Type B pancreatic cell (in vitro differentiated cells): ENCODE measurements around the gene TBC1D23. TPM values are rescaled to one million over a fixed set of nuclear protein-coding genes. Genes with fewer than 3 reads are reported as not detected.
"Not testable (repeated sequence)": the region's sequence is repeated elsewhere in the genome, so short reads cannot be mapped to it uniquely, and the experiment has no call there.

Experiments
- DNase-seq: peaks from one replicate; pipeline ENCODE4 v3.0.0; 2021; ENCODE audit warnings: mixed read lengths; ENCODE audit not compliant: unreplicated experiment; ENCODE audit errors: extremely low spot score
- H3K27ac Mint-ChIP-seq: 2 replicates; pipeline ENCODE4 v1.8.0; 2021; ENCODE audit warnings: mild to moderate bottlenecking, mixed read lengths
- H3K27me3 Mint-ChIP-seq: 2 replicates; pipeline ENCODE4 v1.8.0; 2021; ENCODE audit warnings: mixed read lengths
- H3K36me3 Mint-ChIP-seq: 2 replicates; pipeline ENCODE4 v1.8.0; 2021; ENCODE audit warnings: mixed read lengths
- H3K4me1 Mint-ChIP-seq: one replicate; pipeline ENCODE4 v1.8.0; 2021; ENCODE audit warnings: mixed read lengths; ENCODE audit not compliant: unreplicated experiment
- H3K4me3 Mint-ChIP-seq: 2 replicates; pipeline ENCODE4 v1.8.0; 2021; ENCODE audit warnings: mild to moderate bottlenecking, mixed read lengths
- H3K9me3 Mint-ChIP-seq: 2 replicates; pipeline ENCODE4 v1.8.0; 2021; ENCODE audit warnings: mixed read lengths
- total RNA-seq: library from RNA; stranded (reverse); gene quantifications from 2 replicates; pipeline ENCODE4 v1.2.1, GENCODE V29; 2021; ENCODE audit warnings: low replicate concordance
- TF ChIP-seq, protein P1 (sequence below): fragments of 200-600 bp; sonication (generic); conservative IDR thresholded peaks from 2 replicates; pipeline ENCODE4 v1.5.0; 2021; ENCODE audit warnings: antibody characterized with exemption, mild to moderate bottlenecking

Gene TBC1D23
- total RNA-seq, 1 donor from 2014 or later, result 39.6 TPM

DNA sequence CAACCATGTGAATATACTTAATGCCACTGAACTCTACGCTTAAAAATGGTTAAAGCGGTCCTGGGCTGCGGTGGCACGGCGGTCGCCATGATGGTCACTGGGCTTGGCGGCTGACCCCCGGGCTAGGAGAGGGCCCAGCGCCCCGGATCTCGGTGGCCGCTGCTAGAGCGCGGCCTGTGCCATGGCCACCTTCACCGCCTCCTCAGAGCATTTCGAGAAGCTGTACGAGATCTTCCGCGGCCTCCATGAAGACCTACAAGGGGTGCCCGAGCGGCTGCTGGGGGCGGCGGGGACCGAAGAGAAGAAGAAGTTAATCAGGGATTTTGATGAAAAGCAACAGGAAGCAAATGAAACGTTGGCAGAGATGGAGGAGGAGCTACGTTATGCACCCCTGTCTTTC is 35.6 kb upstream of the TBC1D23 start:
- H3K36me3 Mint-ChIP-seq, result no peaks in the 10 kb centered on the region
- DNase-seq, result no peak
- TF ChIP-seq, protein P1, sequence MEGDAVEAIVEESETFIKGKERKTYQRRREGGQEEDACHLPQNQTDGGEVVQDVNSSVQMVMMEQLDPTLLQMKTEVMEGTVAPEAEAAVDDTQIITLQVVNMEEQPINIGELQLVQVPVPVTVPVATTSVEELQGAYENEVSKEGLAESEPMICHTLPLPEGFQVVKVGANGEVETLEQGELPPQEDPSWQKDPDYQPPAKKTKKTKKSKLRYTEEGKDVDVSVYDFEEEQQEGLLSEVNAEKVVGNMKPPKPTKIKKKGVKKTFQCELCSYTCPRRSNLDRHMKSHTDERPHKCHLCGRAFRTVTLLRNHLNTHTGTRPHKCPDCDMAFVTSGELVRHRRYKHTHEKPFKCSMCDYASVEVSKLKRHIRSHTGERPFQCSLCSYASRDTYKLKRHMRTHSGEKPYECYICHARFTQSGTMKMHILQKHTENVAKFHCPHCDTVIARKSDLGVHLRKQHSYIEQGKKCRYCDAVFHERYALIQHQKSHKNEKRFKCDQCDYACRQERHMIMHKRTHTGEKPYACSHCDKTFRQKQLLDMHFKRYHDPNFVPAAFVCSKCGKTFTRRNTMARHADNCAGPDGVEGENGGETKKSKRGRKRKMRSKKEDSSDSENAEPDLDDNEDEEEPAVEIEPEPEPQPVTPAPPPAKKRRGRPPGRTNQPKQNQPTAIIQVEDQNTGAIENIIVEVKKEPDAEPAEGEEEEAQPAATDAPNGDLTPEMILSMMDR, result no peak
- H3K4me3 Mint-ChIP-seq, result no peak overlapping the region
- no peak overlapping the region for H3K27ac Mint-ChIP-seq
- H3K27me3 Mint-ChIP-seq, result no peaks in the 10 kb centered on the region
- H3K9me3 Mint-ChIP-seq, result peaks cover 5% of the 10 kb centered on the region
- no peaks in the 10 kb centered on the region for H3K4me1 Mint-ChIP-seq

DNA sequence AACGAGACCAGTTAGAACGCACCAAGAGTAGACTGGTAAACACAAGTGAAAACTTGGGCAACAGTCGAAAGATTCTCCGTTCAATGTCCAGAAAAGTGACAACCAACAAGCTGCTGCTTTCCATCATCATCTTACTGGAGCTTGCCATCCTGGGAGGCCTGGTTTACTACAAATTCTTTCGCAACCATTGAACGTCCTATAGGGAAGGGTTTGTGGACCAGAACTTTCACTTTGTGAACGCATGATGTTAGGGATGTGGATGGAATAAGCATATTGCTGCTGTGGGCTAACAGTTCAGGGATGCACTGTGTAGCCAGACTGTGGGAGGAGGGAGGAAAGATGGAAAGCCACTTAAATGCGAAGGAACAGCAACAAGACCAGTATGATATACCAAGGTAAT is 34.9 kb upstream of the TBC1D23 start:
- no peaks in the 10 kb centered on the region for H3K4me1 Mint-ChIP-seq
- no peak for DNase-seq
- H3K27ac Mint-ChIP-seq, result no peak overlapping the region
- no peaks in the 10 kb centered on the region for H3K36me3 Mint-ChIP-seq
- TF ChIP-seq, protein P1, result no peak
- no peak overlapping the region for H3K4me3 Mint-ChIP-seq
- H3K9me3 Mint-ChIP-seq, result peaks cover 2% of the 10 kb centered on the region
- H3K27me3 Mint-ChIP-seq, result no peaks in the 10 kb centered on the region

DNA sequence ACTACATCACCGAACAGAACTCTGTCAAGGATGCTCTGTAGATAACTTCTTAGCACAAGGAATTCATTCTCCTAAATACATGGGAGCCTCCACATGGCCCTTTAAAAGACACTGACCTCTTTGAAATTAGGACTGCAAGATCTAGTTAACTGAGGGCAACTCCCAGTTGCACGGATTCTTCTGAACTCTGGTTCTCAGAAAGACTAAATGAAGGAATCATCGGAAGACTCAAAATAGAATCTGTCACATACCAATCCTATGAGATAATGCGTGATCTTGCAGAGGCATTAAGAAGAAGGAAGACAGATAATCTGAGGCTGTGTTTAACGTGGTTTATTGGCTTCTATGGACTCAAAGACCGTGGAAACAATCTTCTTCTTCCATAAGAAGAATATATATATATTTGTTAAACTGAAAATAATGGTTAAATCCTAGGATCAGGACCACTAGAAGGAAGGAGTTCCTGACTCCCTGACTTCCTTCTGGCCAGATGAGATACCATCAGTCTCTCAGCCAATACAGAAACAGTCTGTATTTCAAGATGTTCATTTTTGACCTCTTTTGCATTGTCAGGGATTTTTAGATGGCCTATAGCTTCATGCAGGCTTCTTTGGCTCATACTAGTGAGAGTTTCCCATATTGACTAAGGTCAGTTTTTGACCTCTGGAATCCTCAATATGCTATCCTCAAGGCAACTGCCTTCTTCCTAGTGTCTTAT is 33.9 kb upstream of the TBC1D23 start:
- DNase-seq, result no peak
- Mint-ChIP-seq H3K36me3 (no peaks in the 10 kb centered on the region), H3K4me1 (no peaks in the 10 kb centered on the region), H3K27me3 (no peaks in the 10 kb centered on the region), H3K27ac (no peak overlapping the region), H3K9me3 (no peaks in the 10 kb centered on the region), H3K4me3 (no peak overlapping the region)
- TF ChIP-seq, protein P1, result no peak

DNA sequence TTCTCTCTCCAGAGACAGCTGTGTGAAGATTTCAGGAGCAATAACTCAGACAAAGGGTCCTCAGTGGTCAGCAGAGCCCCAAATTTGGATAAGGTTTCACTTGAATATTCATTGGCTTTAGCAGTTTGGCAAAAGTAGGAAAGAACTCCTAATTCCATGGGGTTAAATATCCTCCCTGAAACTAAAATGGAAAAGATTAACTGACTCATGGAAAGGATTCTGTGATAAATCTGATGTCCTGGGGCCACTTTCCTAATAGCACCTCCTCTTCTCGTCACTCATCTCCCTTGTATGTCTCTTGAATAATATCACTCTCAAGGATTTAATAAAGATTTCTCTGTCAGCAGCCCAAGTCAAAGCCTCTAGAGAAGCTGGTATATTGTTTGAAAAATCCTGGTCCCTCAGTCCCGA is 33.3 kb upstream of the TBC1D23 start:
- Mint-ChIP-seq H3K4me3 (no peak overlapping the region), H3K27ac (no peak overlapping the region)

DNA sequence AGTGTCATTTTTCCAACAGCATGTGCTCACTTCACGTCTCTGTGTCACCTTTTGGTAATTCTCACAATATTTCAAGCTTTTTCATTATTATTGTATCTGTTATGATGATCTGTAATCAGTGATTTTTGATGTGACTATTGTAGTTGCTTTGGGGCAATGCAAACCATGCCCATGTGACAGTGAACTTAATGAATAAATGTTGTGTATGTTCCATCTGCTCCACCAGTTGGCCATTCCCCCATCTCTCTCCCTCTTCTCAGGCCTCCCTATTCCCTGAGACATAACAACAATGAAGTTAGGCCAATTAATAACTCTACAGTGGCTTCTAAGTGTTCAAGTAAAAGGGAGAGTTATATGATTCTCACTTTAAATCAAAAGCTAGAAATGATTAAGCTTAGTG is 32.5 kb upstream of the TBC1D23 start:
- TF ChIP-seq, protein P1, result no peak
- H3K27me3 Mint-ChIP-seq, result no peaks in the 10 kb centered on the region
- H3K27ac Mint-ChIP-seq, result no peak overlapping the region
- H3K36me3 Mint-ChIP-seq, result no peaks in the 10 kb centered on the region
- no peaks in the 10 kb centered on the region for H3K9me3 Mint-ChIP-seq
- no peak overlapping the region for H3K4me3 Mint-ChIP-seq
- no peak for DNase-seq
- H3K4me1 Mint-ChIP-seq, result no peaks in the 10 kb centered on the region

More for the DNA sequence above, 33.3 kb upstream of the TBC1D23 start:
- TF ChIP-seq, protein P1, result no peak
- DNase-seq, result no peak
- H3K27me3 Mint-ChIP-seq, result no peaks in the 10 kb centered on the region
- H3K9me3 Mint-ChIP-seq, result no peaks in the 10 kb centered on the region
- H3K36me3 Mint-ChIP-seq, result no peaks in the 10 kb centered on the region
- no peaks in the 10 kb centered on the region for H3K4me1 Mint-ChIP-seq

DNA sequence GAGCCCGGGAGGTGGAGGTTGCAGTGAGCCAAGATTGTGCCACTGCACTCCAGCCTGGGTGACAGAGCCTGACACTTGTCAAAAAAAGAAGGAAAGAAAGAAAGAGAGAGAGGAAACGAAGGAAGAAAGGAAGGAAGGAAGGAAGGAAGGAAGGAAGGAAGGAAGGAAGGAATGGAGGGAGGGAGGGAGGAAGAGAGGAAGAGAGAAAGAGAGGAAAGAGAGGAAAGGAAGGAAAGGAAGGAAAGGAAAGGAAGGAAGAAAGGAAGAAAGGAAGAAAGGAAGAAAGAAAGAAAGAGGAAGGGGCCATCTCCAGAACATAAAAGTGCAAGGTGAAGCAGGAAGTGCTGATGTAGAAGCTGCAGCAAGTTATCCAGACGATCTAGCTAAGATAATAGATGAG is 31.6 kb upstream of the TBC1D23 start:
- not testable (repeated sequence) for H3K4me1 Mint-ChIP-seq, H3K9me3 Mint-ChIP-seq, H3K27ac Mint-ChIP-seq, H3K27me3 Mint-ChIP-seq, DNase-seq, H3K36me3 Mint-ChIP-seq, H3K4me3 Mint-ChIP-seq
